Chondrocyte (in vitro differentiated cells): ENCODE data around the gene HNRNPUL1. TPM values are rescaled to one million over a fixed set of nuclear protein-coding genes. Genes with fewer than 3 reads are reported as not detected.

Experiments used
- DNase-seq: peaks from one replicate; pipeline ENCODE4 v3.0.0; 2021; ENCODE audit warnings: mixed read lengths, low spot score
- H3K27ac Mint-ChIP-seq: one replicate; pipeline ENCODE4 v1.8.0; 2021; ENCODE audit warnings: mild to moderate bottlenecking, moderate library complexity, mixed read lengths; ENCODE audit not compliant: unreplicated experiment
- H3K27me3 Mint-ChIP-seq: 2 replicates; pipeline ENCODE4 v1.8.0; 2021; ENCODE audit warnings: low read depth, mixed read lengths
- H3K36me3 Mint-ChIP-seq: 2 replicates; pipeline ENCODE4 v1.8.0; 2021; ENCODE audit warnings: low read depth, mixed read lengths
- H3K4me1 Mint-ChIP-seq: 2 replicates; pipeline ENCODE4 v1.8.0; 2021; ENCODE audit warnings: low read depth, mild to moderate bottlenecking, mixed read lengths
- H3K4me3 Mint-ChIP-seq: one replicate; pipeline ENCODE4 v1.8.0; 2021; ENCODE audit warnings: mild to moderate bottlenecking, moderate library complexity, mixed read lengths; ENCODE audit not compliant: unreplicated experiment
- H3K9me3 Mint-ChIP-seq: 2 replicates; pipeline ENCODE4 v1.8.0; 2021; ENCODE audit warnings: low read depth, mixed read lengths
- total RNA-seq: library from RNA; stranded (reverse); gene quantifications from 3 replicates; pipeline ENCODE4 v1.2.1, GENCODE V29; 2021
- TF ChIP-seq, protein P1 (sequence below): fragments of 200-600 bp; sonication (generic); IDR thresholded peaks from 2 replicates; pipeline ENCODE4 v1.5.0; 2021; ENCODE audit warnings: antibody characterized with exemption, mild to moderate bottlenecking, moderate library complexity

HNRNPUL1 gene
- total RNA-seq, 1 donor from 2014 or later: 158 TPM

DNA sequence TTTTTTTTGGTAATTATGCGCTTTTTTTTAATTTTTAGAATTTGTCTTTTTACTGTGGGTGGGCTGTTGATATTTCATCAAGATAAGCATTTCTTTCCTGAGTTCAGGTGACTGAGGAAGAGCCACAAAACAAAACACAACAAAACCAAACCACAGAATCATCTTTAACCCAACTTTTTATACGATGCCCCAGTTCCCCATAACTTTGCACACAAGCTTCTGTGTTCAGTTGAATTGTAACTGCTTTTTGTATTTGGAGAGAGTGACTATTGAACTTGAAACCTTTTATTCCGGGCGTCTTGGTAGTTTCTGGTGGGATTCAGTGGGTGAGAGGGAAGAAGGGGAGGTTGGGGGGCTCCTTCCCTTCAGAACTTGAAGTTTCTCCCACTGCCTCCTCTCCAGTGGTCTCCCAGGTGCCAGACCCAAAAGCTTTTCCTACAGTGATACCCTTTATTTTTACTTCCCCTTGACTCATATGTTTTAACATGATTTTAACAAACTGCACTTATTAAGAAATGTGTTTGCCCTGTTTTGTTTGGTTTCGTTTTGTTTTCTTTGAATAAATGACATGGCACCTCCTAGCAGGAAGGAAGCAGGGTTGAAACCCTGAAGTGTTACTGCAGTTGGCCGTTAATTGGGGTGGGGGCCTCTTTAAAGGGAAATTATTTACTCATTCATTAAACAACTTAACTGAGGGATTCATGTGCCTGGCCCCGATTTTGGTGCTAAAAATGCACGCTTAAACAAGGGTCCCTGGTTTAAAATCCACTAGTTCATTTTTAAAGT is 43.1 kb downstream of the HNRNPUL1 start:
- Mint-ChIP-seq H3K36me3 (peaks cover 25% of the 10 kb centered on the region), H3K4me1 (peaks cover 31% of the 10 kb centered on the region), H3K9me3 (no peaks in the 10 kb centered on the region), H3K4me3 (no peak overlapping the region), H3K27me3 (no peaks in the 10 kb centered on the region), H3K27ac (peak overlapping the region; percentile 94)
- TF ChIP-seq, protein P1, sequence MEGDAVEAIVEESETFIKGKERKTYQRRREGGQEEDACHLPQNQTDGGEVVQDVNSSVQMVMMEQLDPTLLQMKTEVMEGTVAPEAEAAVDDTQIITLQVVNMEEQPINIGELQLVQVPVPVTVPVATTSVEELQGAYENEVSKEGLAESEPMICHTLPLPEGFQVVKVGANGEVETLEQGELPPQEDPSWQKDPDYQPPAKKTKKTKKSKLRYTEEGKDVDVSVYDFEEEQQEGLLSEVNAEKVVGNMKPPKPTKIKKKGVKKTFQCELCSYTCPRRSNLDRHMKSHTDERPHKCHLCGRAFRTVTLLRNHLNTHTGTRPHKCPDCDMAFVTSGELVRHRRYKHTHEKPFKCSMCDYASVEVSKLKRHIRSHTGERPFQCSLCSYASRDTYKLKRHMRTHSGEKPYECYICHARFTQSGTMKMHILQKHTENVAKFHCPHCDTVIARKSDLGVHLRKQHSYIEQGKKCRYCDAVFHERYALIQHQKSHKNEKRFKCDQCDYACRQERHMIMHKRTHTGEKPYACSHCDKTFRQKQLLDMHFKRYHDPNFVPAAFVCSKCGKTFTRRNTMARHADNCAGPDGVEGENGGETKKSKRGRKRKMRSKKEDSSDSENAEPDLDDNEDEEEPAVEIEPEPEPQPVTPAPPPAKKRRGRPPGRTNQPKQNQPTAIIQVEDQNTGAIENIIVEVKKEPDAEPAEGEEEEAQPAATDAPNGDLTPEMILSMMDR: no peak
- no peak for DNase-seq

DNA sequence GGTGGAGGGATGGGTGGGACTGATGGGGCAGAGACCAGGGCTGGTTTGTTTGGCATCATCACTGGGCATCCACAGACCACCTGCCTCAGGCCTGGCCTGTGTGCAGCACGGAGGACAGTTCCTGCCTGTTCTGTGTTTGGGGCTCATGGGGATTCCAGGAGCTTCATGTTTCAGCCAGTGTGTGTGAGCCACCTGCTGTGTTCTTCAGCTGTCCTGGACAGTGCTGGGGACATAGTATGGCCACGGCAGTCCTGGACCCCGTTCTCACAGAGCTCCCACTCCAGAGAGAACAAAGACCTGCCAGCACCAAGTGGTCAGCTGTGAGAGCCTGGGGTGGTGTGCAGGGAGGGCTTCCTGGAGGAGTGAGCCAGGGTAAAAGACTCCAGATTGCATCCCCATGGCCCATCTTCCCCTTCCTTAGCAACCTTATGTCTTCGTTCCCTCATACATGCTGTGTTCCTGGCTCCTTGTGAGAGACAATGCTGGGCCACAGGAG is 43.8 kb downstream of the HNRNPUL1 start:
- Mint-ChIP-seq H3K27ac (peak overlapping the region; percentile 94), H3K4me1 (peaks cover 36% of the 10 kb centered on the region), H3K36me3 (peaks cover 22% of the 10 kb centered on the region), H3K4me3 (peak overlapping the region; percentile 27), H3K27me3 (no peaks in the 10 kb centered on the region), H3K9me3 (no peaks in the 10 kb centered on the region)
- TF ChIP-seq, protein P1: no peak
- DNase-seq: peak; percentile 59

DNA sequence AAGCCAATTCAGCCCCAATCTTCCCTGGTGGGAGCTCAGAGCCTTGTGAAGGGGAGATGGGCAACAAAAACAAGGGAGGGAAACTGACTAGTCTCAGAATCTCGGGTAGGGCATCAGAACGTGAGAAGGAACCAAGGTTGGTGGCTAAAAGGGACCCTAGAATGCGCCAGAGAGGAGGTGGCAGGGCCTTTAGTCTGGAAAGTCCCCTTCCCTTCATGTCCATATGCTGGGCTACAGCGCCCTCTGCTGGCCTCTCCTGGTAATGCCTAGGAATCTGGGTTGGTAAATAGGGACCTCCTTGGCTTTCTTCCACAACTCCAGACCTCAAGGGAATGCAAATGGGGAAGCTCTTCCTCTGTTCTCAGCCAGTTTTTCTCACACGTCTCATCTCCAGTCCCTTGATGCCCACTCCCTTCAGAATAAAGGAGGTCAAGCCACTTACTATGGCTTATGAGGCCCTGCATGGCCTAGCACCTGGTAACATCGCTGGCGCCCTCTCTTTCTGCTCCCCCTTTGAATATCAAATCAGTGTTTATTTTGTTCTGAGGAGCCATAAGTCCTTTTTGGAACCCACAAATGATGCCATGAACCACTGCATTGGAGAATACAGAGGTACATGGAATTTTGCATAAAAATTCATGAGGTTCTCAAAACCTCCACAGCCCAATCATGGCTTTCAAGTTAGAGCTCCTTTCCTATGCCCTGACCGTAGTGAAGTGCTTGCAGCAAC is 44.4 kb downstream of the HNRNPUL1 start:
- Mint-ChIP-seq H3K4me3 (peak overlapping the region; percentile 94), H3K9me3 (no peaks in the 10 kb centered on the region), H3K4me1 (peaks cover 43% of the 10 kb centered on the region), H3K27me3 (no peaks in the 10 kb centered on the region), H3K27ac (peak overlapping the region; percentile 100), H3K36me3 (peaks cover 24% of the 10 kb centered on the region)
- TF ChIP-seq, protein P1: peak; percentile 96
- peak; percentile 93 for DNase-seq

DNA sequence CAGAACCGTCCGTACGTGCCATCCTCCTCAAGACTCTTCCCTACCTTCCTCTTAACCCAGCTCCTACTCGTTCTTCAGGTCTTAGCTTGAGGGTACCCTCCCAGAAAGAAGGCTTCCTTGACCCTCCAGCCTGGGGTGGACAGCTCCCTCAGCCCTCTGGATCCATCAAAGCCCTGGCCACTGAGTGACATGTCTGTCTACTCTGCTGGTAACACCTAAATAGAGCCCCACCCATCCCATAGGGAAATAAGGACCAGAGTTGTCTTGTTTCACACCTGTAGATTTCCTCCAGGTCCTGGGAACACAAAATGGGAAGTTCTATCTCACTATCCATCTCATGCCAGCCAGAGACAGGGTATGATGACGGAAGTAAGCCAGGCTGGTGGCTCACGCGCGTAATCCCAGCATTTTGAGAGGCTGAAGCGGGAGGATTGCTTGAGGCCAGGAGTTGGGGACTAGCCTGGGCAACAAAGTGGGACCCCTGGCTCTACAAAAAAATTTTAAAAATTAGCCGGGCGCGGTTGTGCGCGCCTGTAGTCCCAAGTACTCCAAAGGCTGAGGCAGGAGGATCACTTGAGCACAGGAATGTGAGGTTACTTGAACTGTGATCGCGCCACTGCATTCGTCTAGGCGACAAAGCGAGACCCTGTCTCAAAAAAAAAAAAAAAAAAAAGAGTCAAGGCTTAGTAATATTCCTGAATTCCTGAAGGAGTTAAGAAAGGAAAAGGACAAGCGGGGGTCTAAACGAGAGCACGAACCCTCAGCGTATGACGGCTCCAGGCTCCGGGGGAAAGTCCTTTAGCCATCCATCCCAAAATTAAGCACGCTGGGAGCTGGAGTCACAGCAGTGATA is 45.2 kb downstream of the HNRNPUL1 start:
- Mint-ChIP-seq H3K4me1 (peaks cover 43% of the 10 kb centered on the region), H3K27ac (peak overlapping the region; percentile 100), H3K27me3 (no peaks in the 10 kb centered on the region), H3K4me3 (peak overlapping the region; percentile 94), H3K36me3 (peaks cover 22% of the 10 kb centered on the region), H3K9me3 (no peaks in the 10 kb centered on the region)
- TF ChIP-seq, protein P1: no peak
- DNase-seq: peak; percentile 32
